OCI-LY7 (cell line): ENCODE measurements around the gene SYNE3. TPM values are rescaled to one million over a fixed set of nuclear protein-coding genes. Genes with fewer than 3 reads are reported as not detected.

Experiments
- BruUV-seq: library from RNA; stranded (reverse); fragments of 400-500 nt; replicated peaks from 2 replicates; lab custom pipeline; 2021; lab: Mats Ljungman, UMichigan
- CTCF ChIA-PET: fragments of 300-600 bp; sonication (Branson Sonifier 250); formaldehyde crosslinking; loops from one replicate; lab custom pipeline; 2022; ENCODE audit warnings: antibody characterized with exemption; ENCODE audit not compliant: unreplicated experiment; lab: Charles Lee
- POLR2A ChIA-PET: fragments of 300-600 bp; sonication (Branson Sonifier 250); formaldehyde crosslinking; loops from one replicate; lab custom pipeline; 2022; ENCODE audit warnings: antibody characterized with exemption; lab: Charles Lee
- DNase-seq: peaks from one replicate; pipeline ENCODE4 v3.0.0-alpha.2; 2015; ENCODE audit warnings: low spot score
- H2AFZ ChIP-seq: fragments of 200-600 bp; sonication (generic), shearing (Covaris generic); 2 replicates; pipeline ENCODE4 v1.6.1; 2014; ENCODE audit warnings: mild to moderate bottlenecking, antibody characterized with exemption, low read length, moderate library complexity
- H3K27ac ChIP-seq: fragments of 200-600 bp; sonication (generic); 2 replicates; pipeline ENCODE4 v1.5.1; 2014; ENCODE audit warnings: mixed run types, low read depth, mild to moderate bottlenecking, moderate library complexity, low read length, inconsistent platforms; ENCODE audit not compliant: poor library complexity, severe bottlenecking
- H3K36me3 ChIP-seq: fragments of 200-600 bp; sonication (generic); 2 replicates; pipeline ENCODE4 v1.6.1; 2014; ENCODE audit warnings: mild to moderate bottlenecking, antibody characterized with exemption, low read length, moderate library complexity, mixed read lengths; ENCODE audit not compliant: insufficient read depth
- H3K4me1 ChIP-seq: fragments of 200-600 bp; sonication (generic); 2 replicates; pipeline ENCODE4 v1.5.1; 2014; ENCODE audit warnings: mild to moderate bottlenecking, low read length; ENCODE audit not compliant: insufficient read depth, poor library complexity, severe bottlenecking
- H3K4me2 ChIP-seq: fragments of 200-600 bp; sonication (generic); 2 replicates; pipeline ENCODE4 v1.6.1; 2014; ENCODE audit warnings: mild to moderate bottlenecking, low read length
- H3K4me3 ChIP-seq: fragments of 200-600 bp; sonication (generic); 2 replicates; pipeline ENCODE4 v1.5.1; 2014; ENCODE audit warnings: mild to moderate bottlenecking, low read depth, low read length; ENCODE audit not compliant: poor library complexity, severe bottlenecking
- H3K79me2 ChIP-seq: fragments of 200-600 bp; sonication (generic); 2 replicates; pipeline ENCODE4 v1.6.1; 2016; ENCODE audit warnings: low read depth, mild to moderate bottlenecking, low read length, moderate library complexity, mixed read lengths; ENCODE audit not compliant: insufficient read depth
- H3K9me2 ChIP-seq: fragments of 200-600 bp; sonication (generic); 2 replicates; pipeline ENCODE4 v1.6.1; 2016; ENCODE audit warnings: mild to moderate bottlenecking, low read length, mixed read lengths; ENCODE audit not compliant: insufficient read depth
- H3K9me3 ChIP-seq: fragments of 200-600 bp; sonication (generic); 2 replicates; pipeline ENCODE4 v1.6.1; 2014; ENCODE audit warnings: mild to moderate bottlenecking, mixed run types, low read length, mixed read lengths
- H4K20me1 ChIP-seq: fragments of 200-600 bp; sonication (generic); 2 replicates; pipeline ENCODE4 v1.6.1; 2014; ENCODE audit warnings: mild to moderate bottlenecking, antibody characterized with exemption, low read length, moderate library complexity, mixed read lengths; ENCODE audit not compliant: insufficient read depth
- CTCF ChIP-seq: fragments of 200-600 bp; sonication (generic); conservative IDR thresholded peaks from 2 replicates; pipeline ENCODE4 v1.5.1; 2014; ENCODE audit warnings: mild to moderate bottlenecking, antibody characterized with exemption, low read length, moderate library complexity, mixed read lengths
- EZH2phosphoT487 ChIP-seq: fragments of 200-600 bp; sonication (generic); IDR thresholded peaks from 2 replicates; pipeline ENCODE4 v1.6.1; 2018; ENCODE audit warnings: low read depth, borderline replicate concordance, mild to moderate bottlenecking, mixed run types, antibody characterized with exemption, low read length, moderate library complexity, mixed read lengths
- intact Hi-C: fragments of 100-400 bp; cut with micrococcal nuclease; formaldehyde crosslinking; loops from one replicate; pipeline ENCODE4 v1.10.0; 2022; ENCODE audit not compliant: unreplicated experiment
- total RNA-seq, 2 experiments: library from RNA; depleted of rRNA in 1 of 2; stranded (reverse); fragments of >200 nt in 1 of 2; shearing (Covaris generic) in 1 of 2; gene quantifications; 2 replicates each; pipeline ENCODE4 v1.2.3, GENCODE V29; 2014 to 2022

SYNE3 gene
- total RNA-seq, 2 experiments from 2014 or later, result 0.60 to 4.1 TPM

GRCh38 chr14:95507701-95508103 is 8.7 kb downstream of the SYNE3 start:
- Histone ChIP-seq H3K79me2 (no peaks in the 10 kb centered on the region), H3K27ac (no peak overlapping the region), H4K20me1 (no peaks in the 10 kb centered on the region), H3K9me3 (no peaks in the 10 kb centered on the region), H3K36me3 (no peaks in the 10 kb centered on the region; the same call in 1 of the 2 replicates), H2AFZ (no peak overlapping the region), H3K9me2 (no peaks in the 10 kb centered on the region), H3K4me3 (no peak overlapping the region), H3K4me1 (peaks cover 17% of the 10 kb centered on the region), H3K4me2 (no peak overlapping the region)
- TF ChIP-seq CTCF (no peak), EZH2phosphoT487 (no peak)
- intact Hi-C loops, result no loop called here
- BruUV-seq, result no TSS peak
- no peak for DNase-seq
- CTCF ChIA-PET, result no interaction called here
- POLR2A ChIA-PET, result interaction anchor here (0.9 to 1.0 kb wide), 2 partner anchors 9 to 14 kb away, joined by 3 to 4 read pairs; no protein-coding TSS in a partner anchor

- H3K9me3 ChIP-seq, result no peaks in the 10 kb centered on the region
- BruUV-seq, result no TSS peak
- H2AFZ ChIP-seq, result no peak overlapping the region
- no peaks in the 10 kb centered on the region for H4K20me1 ChIP-seq
- no peaks in the 10 kb centered on the region; the same call in 1 of the 2 replicates for H3K36me3 ChIP-seq
- H3K4me3 ChIP-seq, result no peak overlapping the region
- ChIA-PET POLR2A (interaction anchor here (1.0 kb wide), 1 partner anchor 9 kb away, joined by 3 read pairs; no protein-coding TSS in a partner anchor), CTCF (no interaction called here)
- H3K9me2 ChIP-seq, result no peaks in the 10 kb centered on the region
- intact Hi-C loops, result no loop called here
- peaks cover 20% of the 10 kb centered on the region for H3K4me1 ChIP-seq
- no peak overlapping the region for H3K27ac ChIP-seq
- no peak for DNase-seq
- H3K4me2 ChIP-seq, result no peak overlapping the region
- no peak for TF ChIP-seq EZH2phosphoT487
- no peak for TF ChIP-seq CTCF
- H3K79me2 ChIP-seq, result no peaks in the 10 kb centered on the region
Measured at GRCh38 chr14:95507174-95507573, 9.3 kb downstream of the SYNE3 start.

- Histone ChIP-seq H3K79me2 (no peaks in the 10 kb centered on the region), H3K9me3 (no peaks in the 10 kb centered on the region), H3K27ac (no peak overlapping the region), H3K4me2 (no peak overlapping the region), H3K9me2 (no peaks in the 10 kb centered on the region), H3K4me1 (peaks cover 20% of the 10 kb centered on the region), H4K20me1 (no peaks in the 10 kb centered on the region), H3K4me3 (no peak overlapping the region), H2AFZ (no peak overlapping the region), H3K36me3 (no peaks in the 10 kb centered on the region; the same call in 1 of the 2 replicates)
- no peak for DNase-seq
- intact Hi-C loops, result no loop called here
- TF ChIP-seq EZH2phosphoT487 (no peak), CTCF (no peak)
- no TSS peak for BruUV-seq
- POLR2A ChIA-PET, result interaction anchor here (0.5 to 3.9 kb wide), 5 partner anchors 9 to 26 kb away, joined by 3 to 30 read pairs (median 3); partner anchors contain the start of gene SYNE3
- CTCF ChIA-PET, result interaction anchor here (1.1 kb wide), 1 partner anchor 13 kb away, joined by 5 read pairs; no protein-coding TSS in a partner anchor
Measured at GRCh38 chr14:95505030-95505589, 11.3 kb downstream of the SYNE3 start.
